Breast epithelium (tissue), 3 donors: Measurements from ENCODE around the gene KRTAP20-3.

Experiments used
- CTCF ChIP-seq, 3 donors: fragments of 450-650 bp; IDR thresholded peaks; one replicate each; pipeline ENCODE4 v1.5.1; 2016 to 2017; ENCODE audit warnings: antibody characterized with exemption in 3 of 3, mild to moderate bottlenecking in 3 of 3, moderate library complexity in 3 of 3
- POLR2AphosphoS5 ChIP-seq, 3 donors: sonication (generic); formaldehyde crosslinking; IDR thresholded peaks; one replicate each; pipeline ENCODE4 v1.6.1; 2017; ENCODE audit warnings: antibody characterized with exemption in 3 of 3

DNA sequence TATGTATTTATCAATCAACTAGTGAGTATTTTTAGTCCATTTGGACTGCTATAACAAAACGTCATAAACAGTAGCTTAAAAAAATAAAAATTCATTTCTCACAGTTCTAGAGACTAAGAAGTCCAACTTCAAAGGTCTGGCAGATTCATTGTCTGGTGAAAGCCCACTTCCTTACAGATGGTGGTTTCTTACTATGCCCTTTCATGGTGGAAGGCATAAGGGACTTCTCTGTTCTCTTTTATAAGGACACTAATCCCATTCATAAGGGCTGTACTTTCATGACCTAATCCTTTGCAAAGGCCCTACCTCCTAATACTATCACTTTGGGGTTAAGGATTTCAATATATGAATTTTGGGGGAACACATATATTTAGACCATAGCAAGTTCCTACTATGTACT lies 37.9 kb downstream of the KRTAP20-3 start:
- TF ChIP-seq POLR2AphosphoS5 (IDR thresholded peaks at IDR 0.05) (no peak), CTCF (IDR thresholded peaks at IDR 0.05) (no peak)
